Fibroblast of the aortic adventitia (primary cell): ENCODE data around the gene BTBD6. TPM values are rescaled to one million over a fixed set of nuclear protein-coding genes. Genes with fewer than 3 reads are reported as not detected.

Experiments used
- DNase-seq: peaks from one replicate; pipeline ENCODE4 v3.0.0-alpha.2; 2010; ENCODE audit warnings: low read depth
- H3K4me3 ChIP-seq: 2 replicates; pipeline ENCODE4 v1.5.1; 2011; ENCODE audit warnings: low read depth, mild to moderate bottlenecking, control low read depth, low read length, moderate library complexity
- total RNA-seq: library from RNA; depleted of rRNA; stranded (reverse); fragments of >200 nt; gene quantifications from 2 replicates; pipeline ENCODE4 v1.2.3, GENCODE V29; 2012; ENCODE audit warnings: low replicate concordance
- TF ChIP-seq, protein P1 (sequence below): IDR thresholded peaks from 2 replicates; pipeline ENCODE4 v1.5.1; 2011; ENCODE audit warnings: mild to moderate bottlenecking, low read length, control low read depth, inconsistent platforms; ENCODE audit not compliant: insufficient read depth

BTBD6 gene
- total RNA-seq, 1 donor: 51.0 TPM

DNA sequence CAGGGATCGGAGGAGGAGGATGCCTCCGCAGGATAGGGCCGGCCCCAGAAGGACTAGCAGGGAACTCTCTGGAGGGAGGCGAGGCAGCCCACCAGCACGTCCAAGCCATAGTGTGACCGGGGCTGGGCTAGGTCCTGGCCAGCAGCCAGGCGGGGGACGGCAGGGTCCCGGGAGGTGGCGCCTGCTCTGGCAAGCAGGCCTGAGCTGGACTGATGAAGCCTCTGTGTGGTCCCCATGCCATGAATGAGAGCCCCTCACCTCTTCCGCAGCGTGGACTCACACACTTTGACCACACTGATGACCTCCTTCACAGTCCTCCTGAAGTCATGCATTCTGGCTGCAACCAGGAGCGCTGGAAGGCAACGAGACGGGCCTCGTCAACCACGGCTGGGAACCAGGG lies 19.8 kb upstream of the BTBD6 start:
- no peak overlapping the region for H3K4me3 ChIP-seq
- TF ChIP-seq, protein P1, sequence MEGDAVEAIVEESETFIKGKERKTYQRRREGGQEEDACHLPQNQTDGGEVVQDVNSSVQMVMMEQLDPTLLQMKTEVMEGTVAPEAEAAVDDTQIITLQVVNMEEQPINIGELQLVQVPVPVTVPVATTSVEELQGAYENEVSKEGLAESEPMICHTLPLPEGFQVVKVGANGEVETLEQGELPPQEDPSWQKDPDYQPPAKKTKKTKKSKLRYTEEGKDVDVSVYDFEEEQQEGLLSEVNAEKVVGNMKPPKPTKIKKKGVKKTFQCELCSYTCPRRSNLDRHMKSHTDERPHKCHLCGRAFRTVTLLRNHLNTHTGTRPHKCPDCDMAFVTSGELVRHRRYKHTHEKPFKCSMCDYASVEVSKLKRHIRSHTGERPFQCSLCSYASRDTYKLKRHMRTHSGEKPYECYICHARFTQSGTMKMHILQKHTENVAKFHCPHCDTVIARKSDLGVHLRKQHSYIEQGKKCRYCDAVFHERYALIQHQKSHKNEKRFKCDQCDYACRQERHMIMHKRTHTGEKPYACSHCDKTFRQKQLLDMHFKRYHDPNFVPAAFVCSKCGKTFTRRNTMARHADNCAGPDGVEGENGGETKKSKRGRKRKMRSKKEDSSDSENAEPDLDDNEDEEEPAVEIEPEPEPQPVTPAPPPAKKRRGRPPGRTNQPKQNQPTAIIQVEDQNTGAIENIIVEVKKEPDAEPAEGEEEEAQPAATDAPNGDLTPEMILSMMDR: no peak
- no peak for DNase-seq

DNA sequence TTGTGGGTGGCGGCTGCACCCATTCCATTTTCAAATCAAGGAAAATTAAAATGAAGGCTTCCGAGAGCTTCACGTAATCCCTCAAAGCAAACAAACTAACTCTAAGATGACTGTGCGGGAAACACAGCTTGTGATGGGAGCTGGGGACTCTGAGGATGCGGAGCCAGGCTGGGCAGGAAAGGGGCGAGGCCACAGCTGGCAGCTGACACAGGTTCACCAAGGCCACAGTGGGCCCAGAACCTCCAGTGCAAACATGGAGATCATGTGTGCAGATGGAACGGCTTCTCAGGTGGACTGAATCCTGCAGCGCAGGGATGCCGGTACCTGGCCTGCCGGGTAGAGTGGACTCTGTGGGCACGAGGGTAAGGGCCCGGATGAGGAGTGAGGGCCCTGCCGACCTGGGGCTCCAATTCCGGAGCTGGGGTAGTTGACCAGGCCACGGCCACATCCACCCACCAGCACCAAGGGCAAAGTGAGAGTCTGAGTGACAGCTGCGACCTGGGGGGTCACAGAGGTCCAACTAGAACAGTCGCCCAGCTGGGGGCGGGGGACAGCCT lies 19.2 kb upstream of the BTBD6 start:
- no peak overlapping the region for H3K4me3 ChIP-seq
- DNase-seq: no peak
- TF ChIP-seq, protein P1: no peak

DNA sequence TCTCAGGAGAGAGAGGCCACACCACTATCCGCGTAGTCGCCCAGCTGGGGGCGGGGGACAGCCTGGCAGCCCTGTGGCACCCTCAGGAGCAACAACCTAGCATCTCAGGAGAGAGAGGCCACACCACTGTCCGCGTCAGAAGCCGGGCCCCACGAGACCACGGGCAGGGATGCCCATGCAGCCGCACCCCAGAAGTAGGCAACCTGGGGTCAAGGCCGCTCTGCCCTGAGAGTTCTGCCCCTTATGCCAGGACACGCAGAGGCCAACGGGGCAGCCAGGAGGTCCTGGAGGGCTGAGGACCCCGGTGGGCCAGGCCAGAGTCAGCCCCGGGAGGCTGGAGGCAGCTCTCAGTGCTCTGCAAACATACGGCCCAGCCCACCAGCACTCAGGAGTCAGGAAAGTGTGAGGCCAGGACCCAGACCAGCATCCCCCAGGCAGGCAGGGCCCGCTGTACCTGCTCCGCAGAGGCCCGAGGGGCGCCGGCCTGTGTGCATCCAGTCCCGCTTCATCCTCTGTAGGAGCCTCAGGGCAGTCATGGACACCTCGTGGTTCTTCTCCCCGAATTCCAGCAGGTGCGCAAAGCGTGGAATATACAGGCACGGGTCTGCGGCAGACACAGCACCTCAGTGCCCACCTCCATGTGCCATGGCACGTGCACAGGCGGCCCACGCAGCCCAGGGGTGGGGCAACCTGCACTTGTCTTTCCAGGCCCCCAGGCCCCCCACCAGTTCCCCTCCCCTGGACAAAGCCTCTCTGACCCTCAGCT lies 7.3 kb upstream of the BTBD6 start:
- no peak overlapping the region for H3K4me3 ChIP-seq
- DNase-seq: no peak
- TF ChIP-seq, protein P1: no peak

DNA sequence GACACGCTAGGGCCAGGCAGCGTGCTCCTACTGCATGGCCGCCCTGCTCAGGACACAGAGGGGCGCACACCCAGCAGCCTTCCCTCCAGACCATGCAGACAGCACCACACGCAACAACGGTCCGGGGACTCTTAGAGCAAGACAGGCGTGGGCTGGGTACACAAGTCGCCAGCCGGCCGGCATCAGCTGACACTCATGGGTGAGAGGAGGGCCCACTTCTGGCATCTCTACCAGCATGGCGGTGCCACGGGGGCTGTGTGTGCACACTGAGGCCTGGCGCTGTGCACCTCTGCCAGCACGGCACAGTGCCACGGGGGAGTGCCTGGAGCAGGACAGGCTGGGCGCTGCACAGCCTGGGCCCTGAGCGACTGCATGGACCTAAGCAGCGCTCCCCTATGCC lies 6.7 kb upstream of the BTBD6 start:
- no peak overlapping the region for H3K4me3 ChIP-seq
- DNase-seq: no peak
- TF ChIP-seq, protein P1: no peak

DNA sequence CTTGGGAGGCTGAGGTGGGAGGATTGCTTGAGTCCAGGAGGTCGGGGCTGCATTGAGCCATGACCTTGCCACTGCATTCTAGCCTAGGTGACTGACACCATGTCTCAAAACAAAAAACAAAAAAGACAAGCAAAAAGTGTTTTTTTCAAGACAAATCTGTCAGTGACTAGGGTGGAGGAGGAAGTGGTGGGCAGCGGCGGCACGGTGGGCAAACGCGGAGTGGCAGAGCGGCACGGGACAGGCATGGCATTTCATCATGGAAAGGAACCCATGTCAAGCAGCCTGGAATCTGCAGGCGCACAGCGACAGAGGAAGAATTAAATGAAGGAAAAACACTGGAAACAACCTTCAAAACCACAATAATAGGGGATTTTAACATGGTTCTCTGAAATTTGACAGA lies 4.0 kb upstream of the BTBD6 start:
- no peak overlapping the region for H3K4me3 ChIP-seq
- TF ChIP-seq, protein P1: no peak
- DNase-seq: no peak

DNA sequence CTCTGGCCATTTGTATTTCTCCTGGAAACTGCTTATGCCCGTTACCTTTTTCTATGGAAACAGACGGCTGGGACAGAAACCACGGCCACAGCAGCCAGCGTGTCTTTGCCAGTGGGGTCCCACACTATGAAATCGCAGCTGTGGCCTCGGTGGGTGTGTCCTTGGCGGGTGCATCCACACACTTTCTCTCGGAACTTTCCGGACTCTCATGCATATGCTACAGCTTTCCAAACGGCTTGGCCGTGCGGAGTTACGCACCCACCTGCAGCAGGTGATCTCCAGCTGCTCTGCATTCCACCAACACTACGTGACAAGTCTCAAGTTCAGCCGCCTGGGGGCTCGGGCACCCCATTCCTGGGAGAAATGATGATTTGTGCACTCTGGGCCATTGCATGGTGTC lies 1.3 kb upstream of the BTBD6 start:
- TF ChIP-seq, protein P1: no peak
- no peak for DNase-seq
- H3K4me3 ChIP-seq: no peak overlapping the region
